ENCODE data around the gene DDT. TPM values are rescaled to one million over a fixed set of nuclear protein-coding genes. Genes with fewer than 3 reads are reported as not detected.
"Not testable (repeated sequence)": the region's sequence is repeated elsewhere in the genome, so short reads cannot be mapped to it uniquely, and the experiment has no call there.

The DDT gene
- 106 and 113 TPM in 2 replicates for total RNA-seq

- DNase-seq (ENCODE audit: low read depth in 2 of 2) = not testable (repeated sequence)
These were observed at the start of gene DDT for GRCh38 chr22:23974345-23974744. Gene DDT, minus strand, starts transcription at chr22:23974441. Its CDS starts 27 bp downstream, at chr22:23974414.

GRCh38 chr22:24023204-24023789 lies 49.1 kb upstream of the DDT start:
- DNase-seq (ENCODE audit: low read depth in 2 of 2) = peak; percentile 53 to 87

GRCh38 chr22:24021304-24021703 lies 47.1 kb upstream of the DDT start:
- DNase-seq (ENCODE audit: low read depth in 2 of 2) = no peak

- no peak for DNase-seq (ENCODE audit: low read depth in 2 of 2)
These were observed 41.9 kb upstream of the DDT start for GRCh38 chr22:24016156-24016555.

- no peak for DNase-seq (ENCODE audit: low read depth in 2 of 2)
These were observed 37.5 kb upstream of the DDT start for GRCh38 chr22:24011735-24012068.

- no peak for DNase-seq (ENCODE audit: low read depth in 2 of 2)
These were observed 35.8 kb upstream of the DDT start for GRCh38 chr22:24010018-24010391.

- no peak for DNase-seq (ENCODE audit: low read depth in 2 of 2)
These were observed 35.2 kb upstream of the DDT start for GRCh38 chr22:24009227-24010017.

- DNase-seq (ENCODE audit: low read depth in 2 of 2) = no peak
These were observed 34.4 kb upstream of the DDT start for GRCh38 chr22:24008381-24009226.

GRCh38 chr22:24008022-24008283 lies 33.7 kb upstream of the DDT start:
- no peak for DNase-seq (ENCODE audit: low read depth in 2 of 2)

- no peak for DNase-seq (ENCODE audit: low read depth in 2 of 2)
These were observed 33.2 kb upstream of the DDT start for GRCh38 chr22:24007253-24008021.

- no peak for DNase-seq (ENCODE audit: low read depth in 2 of 2)
These were observed 32.6 kb upstream of the DDT start for GRCh38 chr22:24006914-24007214.

GRCh38 chr22:24006207-24006913 lies 32.1 kb upstream of the DDT start:
- DNase-seq (ENCODE audit: low read depth in 2 of 2) = no peak

- DNase-seq (ENCODE audit: low read depth in 2 of 2) = no peak
These were observed 31.0 kb upstream of the DDT start, which contains the start of gene GSTT4 for GRCh38 chr22:24005201-24005600. Gene GSTT4, minus strand, starts transcription at chr22:24005453. Its CDS starts 97 bp downstream, at chr22:24005356.

- no peak for DNase-seq (ENCODE audit: low read depth in 2 of 2)
These were observed 29.6 kb upstream of the DDT start for GRCh38 chr22:24003887-24004286.

GRCh38 chr22:24002851-24003250 lies 28.6 kb upstream of the DDT start:
- no peak for DNase-seq (ENCODE audit: low read depth in 2 of 2)

- no peak for DNase-seq (ENCODE audit: low read depth in 2 of 2)
These were observed 28.0 kb upstream of the DDT start for GRCh38 chr22:24002272-24002671.

- DNase-seq (ENCODE audit: low read depth in 2 of 2) = peak in 1 of 2 donors; percentile 3
These were observed 27.1 kb upstream of the DDT start for GRCh38 chr22:24001314-24001713.

- DNase-seq (ENCODE audit: low read depth in 2 of 2) = peak in 1 of 2 donors; percentile 6
These were observed 25.5 kb upstream of the DDT start for GRCh38 chr22:23999779-24000178.

- DNase-seq (ENCODE audit: low read depth in 2 of 2) = no peak
These were observed 22.9 kb upstream of the DDT start for GRCh38 chr22:23997092-23997491.

GRCh38 chr22:23993581-23994177 lies 19.4 kb upstream of the DDT start:
- DNase-seq (ENCODE audit: low read depth in 2 of 2) = not testable (repeated sequence)

GRCh38 chr22:23993080-23993479 lies 18.8 kb upstream of the DDT start:
- not testable (repeated sequence) for DNase-seq (ENCODE audit: low read depth in 2 of 2)
